MM.1S (cell line): Measurements from ENCODE around the gene LDLRAD3.

Experiments
- DNase-seq: peaks from one replicate; pipeline ENCODE4 v3.0.0-alpha.2; 2015
- H2AFZ ChIP-seq: fragments of 300-600 bp; sonication (generic); 2 replicates; pipeline ENCODE4 v1.6.0; 2016; ENCODE audit warnings: antibody characterized with exemption, low read length
- H3F3A ChIP-seq: fragments of 300-600 bp; sonication (generic); 2 replicates; pipeline ENCODE4 v1.6.1; 2016; ENCODE audit warnings: mild to moderate bottlenecking, antibody characterized with exemption, low read length, moderate library complexity, mixed read lengths; ENCODE audit not compliant: insufficient read depth
- H3K27ac ChIP-seq: fragments of 300-600 bp; sonication (generic); 2 replicates; pipeline ENCODE4 v1.5.1; 2016; ENCODE audit warnings: mild to moderate bottlenecking, low read length
- H3K27me3 ChIP-seq: fragments of 300-600 bp; sonication (generic); replicated peaks from 2 replicates; pipeline ENCODE4 v1.6.0; 2016; ENCODE audit warnings: low read length; ENCODE audit not compliant: insufficient read depth
- H3K36me3 ChIP-seq: fragments of 300-600 bp; sonication (generic); replicated peaks from 2 replicates; pipeline ENCODE4 v1.6.1; 2016; ENCODE audit warnings: mild to moderate bottlenecking, low read length, mixed read lengths; ENCODE audit not compliant: insufficient read depth
- H3K4me1 ChIP-seq: fragments of 300-600 bp; sonication (generic); 2 replicates; pipeline ENCODE4 v1.6.1; 2016; ENCODE audit warnings: low read length, mixed read lengths
- H3K4me2 ChIP-seq: fragments of 300-600 bp; sonication (generic); 2 replicates; pipeline ENCODE4 v1.6.0; 2016; ENCODE audit warnings: low read depth, low read length
- H3K4me3 ChIP-seq: fragments of 300-600 bp; sonication (generic); 2 replicates; pipeline ENCODE4 v1.5.1; 2016; ENCODE audit warnings: low read length, mixed read lengths
- H3K79me2 ChIP-seq: fragments of 300-600 bp; sonication (generic); 2 replicates; pipeline ENCODE4 v1.6.1; 2016; ENCODE audit warnings: mixed run types, low read length, mixed read lengths
- H3K9ac ChIP-seq: fragments of 300-600 bp; sonication (generic); 2 replicates; pipeline ENCODE4 v1.6.1; 2016; ENCODE audit warnings: low read length, mixed read lengths
- H3K9me2 ChIP-seq: fragments of 300-600 bp; sonication (generic); replicated peaks from 2 replicates; pipeline ENCODE4 v1.6.1; 2016; ENCODE audit warnings: mild to moderate bottlenecking, low read length, mixed read lengths; ENCODE audit not compliant: insufficient read depth
- H3K9me3 ChIP-seq: fragments of 300-600 bp; sonication (generic); replicated peaks from 2 replicates; pipeline ENCODE4 v1.6.1; 2016; ENCODE audit warnings: mild to moderate bottlenecking, low read length, mixed read lengths; ENCODE audit not compliant: insufficient read depth
- H4K20me1 ChIP-seq: fragments of 300-600 bp; sonication (generic); 2 replicates; pipeline ENCODE4 v1.6.1; 2016; ENCODE audit warnings: mild to moderate bottlenecking, low read length, moderate library complexity, mixed read lengths; ENCODE audit not compliant: insufficient read depth
- CTCF ChIP-seq: fragments of 300-600 bp; sonication (generic); IDR thresholded peaks from 2 replicates; pipeline ENCODE4 v1.5.1; 2016; ENCODE audit warnings: antibody characterized with exemption, low read length, mixed read lengths
- EZH2 ChIP-seq: fragments of 300-600 bp; sonication (generic); optimal IDR thresholded peaks from 2 replicates; pipeline ENCODE3; 2017; ENCODE audit warnings: low read depth, mild to moderate bottlenecking, antibody characterized with exemption, low read length, mixed read lengths
- EZH2phosphoT487 ChIP-seq: fragments of 300-600 bp; sonication (generic); IDR thresholded peaks from 2 replicates; pipeline ENCODE4 v1.6.1; 2018; ENCODE audit warnings: antibody characterized with exemption, low read length

The LDLRAD3 gene

GRCh38 chr11:36037031-36037430, 93.2 kb downstream of the LDLRAD3 start:
- no peaks in the 10 kb centered on the region for H3K79me2 ChIP-seq
- no peaks in the 10 kb centered on the region for H3F3A ChIP-seq
- no peaks in the 10 kb centered on the region for H3K4me1 ChIP-seq
- no peak overlapping the region for H3K9ac ChIP-seq
- no peak for DNase-seq
- no peaks in the 10 kb centered on the region for H3K9me2 ChIP-seq
- H3K4me3 ChIP-seq, result no peak overlapping the region
- H3K27ac ChIP-seq, result no peak overlapping the region
- TF ChIP-seq EZH2phosphoT487 (no peak), CTCF (no peak), EZH2 (no peak)
- no peaks in the 10 kb centered on the region for H3K9me3 ChIP-seq
- no peaks in the 10 kb centered on the region for H3K27me3 ChIP-seq
- H3K36me3 ChIP-seq, result no peaks in the 10 kb centered on the region
- no peak overlapping the region for H3K4me2 ChIP-seq
- H4K20me1 ChIP-seq, result no peaks in the 10 kb centered on the region
- no peak overlapping the region for H2AFZ ChIP-seq

GRCh38 chr11:36038541-36038940, 94.7 kb downstream of the LDLRAD3 start:
- H3K4me2 ChIP-seq, result no peak overlapping the region
- no peaks in the 10 kb centered on the region for H3F3A ChIP-seq
- H3K4me1 ChIP-seq, result no peaks in the 10 kb centered on the region
- H4K20me1 ChIP-seq, result no peaks in the 10 kb centered on the region
- DNase-seq, result no peak
- no peaks in the 10 kb centered on the region for H3K36me3 ChIP-seq
- H3K27ac ChIP-seq, result no peak overlapping the region
- TF ChIP-seq EZH2 (no peak), EZH2phosphoT487 (no peak), CTCF (no peak)
- no peaks in the 10 kb centered on the region for H3K9me2 ChIP-seq
- H3K9me3 ChIP-seq, result no peaks in the 10 kb centered on the region
- H3K4me3 ChIP-seq, result no peak overlapping the region
- H3K9ac ChIP-seq, result no peak overlapping the region
- H3K27me3 ChIP-seq, result no peaks in the 10 kb centered on the region
- no peak overlapping the region for H2AFZ ChIP-seq
- H3K79me2 ChIP-seq, result no peaks in the 10 kb centered on the region

- H3K9me2 ChIP-seq, result no peaks in the 10 kb centered on the region
These were observed 95.6 kb downstream of the LDLRAD3 start for GRCh38 chr11:36039471-36039870.

More at GRCh38 chr11:36039471-36039870, 95.6 kb downstream of the LDLRAD3 start:
- Histone ChIP-seq H3K27me3 (no peaks in the 10 kb centered on the region), H3K36me3 (no peaks in the 10 kb centered on the region), H3K27ac (no peak overlapping the region), H3K4me1 (no peaks in the 10 kb centered on the region), H2AFZ (no peak overlapping the region), H3K79me2 (no peaks in the 10 kb centered on the region), H3K9ac (no peak overlapping the region), H3K9me3 (no peaks in the 10 kb centered on the region), H3K4me3 (no peak overlapping the region), H4K20me1 (no peaks in the 10 kb centered on the region), H3K4me2 (no peak overlapping the region), H3F3A (no peaks in the 10 kb centered on the region)
- no peak for DNase-seq
- TF ChIP-seq EZH2phosphoT487 (no peak), EZH2 (no peak), CTCF (no peak)
